ENCODE results near the gene JAG2. TPM values are rescaled to one million over a fixed set of nuclear protein-coding genes. Genes with fewer than 3 reads are reported as not detected.

Gene JAG2
- total RNA-seq, 1 experiment from 2014 or later: 85.9 TPM

DNA sequence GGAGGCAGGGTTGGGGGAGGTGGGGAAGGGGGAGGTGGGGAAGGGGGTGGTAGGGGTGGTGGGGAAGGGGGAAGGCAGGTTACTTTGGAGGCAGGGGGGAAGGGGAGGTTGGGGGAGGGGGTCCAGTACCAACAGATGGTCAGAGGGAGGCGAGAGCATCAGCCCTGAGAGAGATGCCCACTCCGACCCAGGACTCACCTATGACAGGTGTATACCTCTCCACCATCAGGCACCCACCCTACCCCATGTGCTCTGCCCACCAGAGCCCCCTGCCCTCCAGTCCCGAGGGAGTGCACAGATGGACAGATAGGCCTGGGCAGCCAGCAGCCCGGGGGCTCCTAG lies 18.6 kb downstream of the JAG2 start:
- BruUV-seq (replicated peaks): no TSS peak
- no peaks in the 10 kb centered on the region for H3K27me3 ChIP-seq (ENCODE audit: insufficient read depth, low read length)

More for the DNA sequence above, 18.6 kb downstream of the JAG2 start:
- peaks cover 7% of the 10 kb centered on the region in 2 experiments; a peak in 2 of 4 replicates for H3K36me3 ChIP-seq (ENCODE audit: control insufficient read depth in 1 of 2, insufficient read depth in 2 of 2, low read length in 2 of 2)
- H3K4me3 ChIP-seq (replicated peaks in 1 of 2; ENCODE audit: low read depth in 1 of 2, low read length in 2 of 2): no peak overlapping the region
- TF ChIP-seq EGR1 (IDR thresholded peaks at IDR 0.05; ENCODE audit: low read depth) (no peak), CEBPB (IDR thresholded peaks at IDR 0.05; ENCODE audit: low read depth) (no peak), FOSL1 (IDR thresholded peaks at IDR 0.05; ENCODE audit: low read depth) (no peak), CTCF (IDR thresholded peaks at IDR 0.05 in 2 of 3, conservative IDR thresholded peaks at IDR 0.05 in 1 of 3; ENCODE audit: borderline replicate concordance in 1 of 3, insufficient read depth in 1 of 3, low read depth in 2 of 3, low read length in 2 of 3) (no peak), REST (IDR thresholded peaks at IDR 0.05; ENCODE audit: low read depth) (no peak), SRF (IDR thresholded peaks at IDR 0.05; ENCODE audit: low read depth) (no peak), EZH2 (IDR thresholded peaks at IDR 0.05) (no peak), MAX (IDR thresholded peaks at IDR 0.05) (no peak), RAD21 (IDR thresholded peaks at IDR 0.05; ENCODE audit: low read depth) (no peak), ZNF274 (IDR thresholded peaks at IDR 0.05; ENCODE audit: low read depth, low read length) (no peak), ZFX (IDR thresholded peaks at IDR 0.05) (no peak), CBX3 (IDR thresholded peaks at IDR 0.05; ENCODE audit: low read depth) (no peak), POLR2A (IDR thresholded peaks at IDR 0.05; ENCODE audit: borderline replicate concordance, extremely low read depth, insufficient read depth, insufficient read length) (no peak)
- TF ChIP-seq, protein P1, sequence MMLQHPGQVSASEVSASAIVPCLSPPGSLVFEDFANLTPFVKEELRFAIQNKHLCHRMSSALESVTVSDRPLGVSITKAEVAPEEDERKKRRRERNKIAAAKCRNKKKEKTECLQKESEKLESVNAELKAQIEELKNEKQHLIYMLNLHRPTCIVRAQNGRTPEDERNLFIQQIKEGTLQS (IDR thresholded peaks at IDR 0.05): no peak
- TF ChIP-seq, protein P2, sequence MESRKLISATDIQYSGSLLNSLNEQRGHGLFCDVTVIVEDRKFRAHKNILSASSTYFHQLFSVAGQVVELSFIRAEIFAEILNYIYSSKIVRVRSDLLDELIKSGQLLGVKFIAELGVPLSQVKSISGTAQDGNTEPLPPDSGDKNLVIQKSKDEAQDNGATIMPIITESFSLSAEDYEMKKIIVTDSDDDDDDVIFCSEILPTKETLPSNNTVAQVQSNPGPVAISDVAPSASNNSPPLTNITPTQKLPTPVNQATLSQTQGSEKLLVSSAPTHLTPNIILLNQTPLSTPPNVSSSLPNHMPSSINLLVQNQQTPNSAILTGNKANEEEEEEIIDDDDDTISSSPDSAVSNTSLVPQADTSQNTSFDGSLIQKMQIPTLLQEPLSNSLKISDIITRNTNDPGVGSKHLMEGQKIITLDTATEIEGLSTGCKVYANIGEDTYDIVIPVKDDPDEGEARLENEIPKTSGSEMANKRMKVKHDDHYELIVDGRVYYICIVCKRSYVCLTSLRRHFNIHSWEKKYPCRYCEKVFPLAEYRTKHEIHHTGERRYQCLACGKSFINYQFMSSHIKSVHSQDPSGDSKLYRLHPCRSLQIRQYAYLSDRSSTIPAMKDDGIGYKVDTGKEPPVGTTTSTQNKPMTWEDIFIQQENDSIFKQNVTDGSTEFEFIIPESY (IDR thresholded peaks at IDR 0.05; ENCODE audit: extremely low read depth, insufficient replicate concordance, low read length): no peak
- DNase-seq (ENCODE audit: low read depth, low spot score) (no peak), ATAC-seq (no peak)
- ChIA-PET CTCF (no interaction called here), RAD21 (ENCODE audit: low non-redundant PET in 1 of 2, low total read pairs in 2 of 2, uncharacterized antibody in 2 of 2, unreplicated experiment in 2 of 2) (no interaction called here), POLR2A (no interaction called here)
- H3K9ac ChIP-seq (ENCODE audit: low read length): no peak overlapping the region
- no peak overlapping the region for H2AFZ ChIP-seq (ENCODE audit: low read depth, low read length, poor library complexity, severe bottlenecking)
- H4K20me1 ChIP-seq (ENCODE audit: insufficient read depth): no peaks in the 10 kb centered on the region
- H3K27ac ChIP-seq (ENCODE audit: low read depth, low read length): no peak overlapping the region
- no peaks in the 10 kb centered on the region for H3K79me2 ChIP-seq (ENCODE audit: insufficient read depth, low read length)
- H3K9me2 ChIP-seq (ENCODE audit: insufficient read depth): no peaks in the 10 kb centered on the region
- H3K9me3 ChIP-seq (ENCODE audit: control insufficient read depth in 1 of 2, insufficient read depth in 1 of 2, low read depth in 1 of 2, low read length in 2 of 2): no peaks in the 10 kb centered on the region
- H3K4me1 ChIP-seq (ENCODE audit: control insufficient read depth in 1 of 2, insufficient read depth in 2 of 2, low read length in 2 of 2): no peaks in the 10 kb centered on the region
- intact Hi-C loops (cut with micrococcal nuclease): no loop called here
- no peak overlapping the region for H3K4me2 ChIP-seq (ENCODE audit: low read length)
